ENCODE measurements around the gene ADAM10. TPM values are rescaled to one million over a fixed set of nuclear protein-coding genes. Genes with fewer than 3 reads are reported as not detected.

Gene ADAM10
- total RNA-seq, 2 experiments from 2014 or later, result 133 to 135 TPM

GRCh38 chr15:58755956-58756355, 6.4 kb upstream of the ADAM10 start:
- ChIA-PET POLR2A (no interaction called here), CTCF (interaction anchor here (0.9 to 1.4 kb wide), 2 partner anchors 15 to 17 kb away, joined by 3 to 7 read pairs; partner anchors contain the start of gene MINDY2)
- Mint-ChIP-seq H3K4me1 (ENCODE audit: low read depth) (peaks cover 11% of the 10 kb centered on the region), H3K27me3 (ENCODE audit: low read depth) (peaks cover 2% of the 10 kb centered on the region), H3K4me3 (no peak overlapping the region), H3K9me3 (ENCODE audit: insufficient read depth) (no peaks in the 10 kb centered on the region), H3K36me3 (ENCODE audit: low read depth) (no peaks in the 10 kb centered on the region), H3K27ac (no peak overlapping the region)
- DNase-seq (peak; percentile 20), ATAC-seq (no peak)

DNA sequence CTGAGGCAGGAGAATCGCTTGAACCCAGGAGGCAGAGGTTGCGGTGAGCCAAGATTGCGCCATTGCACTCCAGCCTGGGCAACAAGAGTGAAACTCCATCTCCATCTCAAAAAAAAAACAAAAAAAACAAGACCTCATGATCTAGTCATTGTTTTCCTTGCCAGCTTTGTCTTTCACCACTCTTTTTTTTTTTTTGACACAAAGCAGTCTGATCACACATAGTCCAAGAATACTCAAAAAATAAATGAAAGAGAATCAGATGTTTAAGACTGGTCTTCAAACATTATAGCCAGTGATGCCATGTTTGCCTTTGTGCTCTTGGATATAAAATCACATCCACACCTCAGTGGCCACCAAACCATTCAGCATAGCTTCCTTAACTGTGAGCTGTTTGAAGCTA, 5.8 kb upstream of the ADAM10 start:
- no peaks in the 10 kb centered on the region for H3K9me3 Mint-ChIP-seq (ENCODE audit: insufficient read depth)
- no peak for ATAC-seq
- peaks cover 2% of the 10 kb centered on the region for H3K27me3 Mint-ChIP-seq (ENCODE audit: low read depth)
- no peak overlapping the region for H3K4me3 Mint-ChIP-seq
- ChIA-PET POLR2A (no interaction called here), CTCF (interaction anchor here (1.4 kb wide), 1 partner anchor 15 kb away, joined by 7 read pairs; the partner anchor contains the start of gene MINDY2)
- peak; percentile 14 for DNase-seq
- peaks cover 10% of the 10 kb centered on the region for H3K4me1 Mint-ChIP-seq (ENCODE audit: low read depth)
- no peaks in the 10 kb centered on the region for H3K36me3 Mint-ChIP-seq (ENCODE audit: low read depth)
- no peak overlapping the region for H3K27ac Mint-ChIP-seq

DNA sequence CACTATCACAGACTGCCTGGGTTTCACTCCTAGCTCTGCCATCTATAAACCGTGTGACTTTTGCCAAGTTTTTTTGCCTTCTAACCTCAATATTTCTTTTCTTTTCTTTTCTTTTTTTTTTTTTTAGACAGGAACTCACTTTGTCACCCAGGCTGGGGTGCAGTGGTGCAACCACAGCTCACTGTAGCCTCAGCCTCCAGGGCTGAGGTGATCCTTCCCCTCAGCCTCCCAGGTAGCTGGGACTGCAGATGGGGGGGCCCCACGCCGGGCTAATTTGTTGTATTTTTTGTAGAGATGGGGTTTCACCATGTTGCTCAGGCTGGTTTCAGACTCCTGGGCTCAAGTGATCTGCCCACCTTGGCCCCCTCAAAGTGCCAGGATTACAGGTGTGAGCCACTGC, 3.2 kb upstream of the ADAM10 start:
- ATAC-seq (no peak), DNase-seq (peak; percentile 55)
- Mint-ChIP-seq H3K4me3 (no peak overlapping the region), H3K27ac (no peak overlapping the region), H3K36me3 (ENCODE audit: low read depth) (peaks cover 10% of the 10 kb centered on the region), H3K4me1 (ENCODE audit: low read depth) (peaks cover 19% of the 10 kb centered on the region), H3K9me3 (ENCODE audit: insufficient read depth) (no peaks in the 10 kb centered on the region), H3K27me3 (ENCODE audit: low read depth) (no peaks in the 10 kb centered on the region)
- POLR2A ChIA-PET, result interaction anchor here (0.7 kb wide), 1 partner anchor 278 kb away, joined by 3 read pairs; no protein-coding TSS in a partner anchor
- CTCF ChIA-PET, result interaction anchor here (1.4 kb wide), 1 partner anchor 18 kb away, joined by 4 read pairs; no protein-coding TSS in a partner anchor

- Mint-ChIP-seq H3K36me3 (ENCODE audit: low read depth) (peaks cover 25% of the 10 kb centered on the region), H3K9me3 (ENCODE audit: insufficient read depth) (no peaks in the 10 kb centered on the region), H3K4me1 (ENCODE audit: low read depth) (peaks cover 42% of the 10 kb centered on the region), H3K4me3 (peak overlapping the region; percentile 100), H3K27me3 (ENCODE audit: low read depth) (no peaks in the 10 kb centered on the region), H3K27ac (peak overlapping the region; percentile 96)
- peak; percentile 39 for ATAC-seq
- peak; percentile 62 for DNase-seq
- POLR2A ChIA-PET, result interaction anchor here (0.5 to 2.1 kb wide), 10 partner anchors 10 to 970 kb away, joined by 3 to 28 read pairs (median 3); partner anchors contain the start of gene MINDY2
- CTCF ChIA-PET, result interaction anchor here (1.2 to 2.5 kb wide), 4 partner anchors 11 to 150 kb away, joined by 3 to 32 read pairs (median 9); partner anchors contain the start of gene MINDY2
Measured at GRCh38 chr15:58748852-58749531, 515 bp downstream of the ADAM10 start.

DNA sequence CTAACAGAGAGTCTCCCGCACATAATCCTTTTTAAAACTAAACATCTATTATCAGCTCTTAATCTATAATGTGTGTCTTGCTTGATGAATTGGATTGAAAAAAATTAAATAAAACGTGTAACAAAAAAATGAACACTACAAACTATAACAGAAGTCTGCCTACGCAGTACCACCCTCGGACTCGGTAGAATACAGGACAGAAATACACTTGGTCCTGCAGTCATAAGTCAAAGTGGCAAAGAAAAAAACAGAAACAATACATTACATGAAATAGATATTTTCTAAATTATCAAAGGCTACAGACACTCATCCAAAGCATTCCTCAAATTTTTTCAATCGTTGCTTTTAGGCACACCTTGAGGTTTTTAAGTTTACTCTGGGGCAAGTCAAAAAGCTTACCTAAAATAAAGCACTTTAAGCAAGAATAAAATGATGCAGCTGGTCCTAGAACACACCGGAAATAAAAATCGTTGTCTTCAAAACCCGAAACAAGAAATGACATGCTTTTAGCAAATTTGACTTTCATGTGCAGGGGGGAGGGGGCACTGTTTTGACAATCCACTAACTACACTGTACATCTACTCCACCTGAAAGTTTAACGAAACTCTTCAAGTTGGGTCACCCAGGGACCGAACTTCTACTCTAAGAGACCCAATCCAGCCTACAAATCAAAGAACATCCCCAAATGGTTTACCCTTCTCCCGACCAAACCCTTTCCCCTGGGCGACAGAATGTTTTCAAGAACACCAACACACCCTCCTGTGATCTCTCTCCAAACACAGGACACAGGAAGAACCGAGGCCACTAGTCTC, 1.3 kb downstream of the ADAM10 start:
- Mint-ChIP-seq H3K4me3 (peak overlapping the region; percentile 100), H3K27me3 (ENCODE audit: low read depth) (no peaks in the 10 kb centered on the region)

DNA sequence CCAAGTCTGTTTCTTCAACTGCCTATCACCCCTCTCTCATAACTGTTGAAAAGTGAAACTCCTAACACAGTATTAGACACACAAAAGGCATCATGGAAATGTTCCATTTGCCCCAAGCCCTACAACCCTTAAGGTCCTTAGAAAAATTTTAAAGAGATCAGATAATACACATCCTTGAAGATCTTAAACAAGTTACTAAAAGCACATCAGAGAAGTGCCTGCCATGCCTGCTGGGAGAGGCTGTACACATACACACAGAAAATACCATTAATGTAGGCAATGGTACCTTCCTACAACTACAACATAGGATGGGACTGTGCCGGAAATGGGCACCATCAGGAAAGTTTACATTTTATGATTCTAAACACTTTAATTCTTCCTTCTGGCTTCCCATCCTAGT, 3.3 kb downstream of the ADAM10 start:
- no peak overlapping the region for H3K27ac Mint-ChIP-seq
- DNase-seq (no peak), ATAC-seq (no peak)
- H3K4me3 Mint-ChIP-seq, result no peak overlapping the region
- peaks cover 57% of the 10 kb centered on the region for H3K4me1 Mint-ChIP-seq (ENCODE audit: low read depth)
- peaks cover 29% of the 10 kb centered on the region for H3K36me3 Mint-ChIP-seq (ENCODE audit: low read depth)
- ChIA-PET POLR2A (no interaction called here), CTCF (interaction anchor here (1.5 to 1.9 kb wide), 3 partner anchors 7 to 518 kb away, joined by 3 to 10 read pairs (median 6); no protein-coding TSS in a partner anchor)
- H3K27me3 Mint-ChIP-seq (ENCODE audit: low read depth), result no peaks in the 10 kb centered on the region
- H3K9me3 Mint-ChIP-seq (ENCODE audit: insufficient read depth), result no peaks in the 10 kb centered on the region

More for the DNA sequence above, 1.3 kb downstream of the ADAM10 start:
- DNase-seq (peak; percentile 62), ATAC-seq (no peak)
- Mint-ChIP-seq H3K27ac (peak overlapping the region; percentile 96), H3K9me3 (ENCODE audit: insufficient read depth) (no peaks in the 10 kb centered on the region), H3K4me1 (ENCODE audit: low read depth) (peaks cover 46% of the 10 kb centered on the region), H3K36me3 (ENCODE audit: low read depth) (peaks cover 25% of the 10 kb centered on the region)
- ChIA-PET POLR2A (interaction anchor here (1.0 to 2.1 kb wide), 3 partner anchors 22 to 231 kb away, joined by 3 to 10 read pairs (median 3); partner anchors contain the start of gene MINDY2), CTCF (interaction anchor here (1.5 to 1.9 kb wide), 3 partner anchors 23 to 231 kb away, joined by 3 to 8 read pairs (median 6); partner anchors contain the start of gene MINDY2)

GRCh38 chr15:58742819-58743502, 6.5 kb downstream of the ADAM10 start:
- no peaks in the 10 kb centered on the region for H3K9me3 Mint-ChIP-seq (ENCODE audit: insufficient read depth)
- no peak for ATAC-seq
- peaks cover 56% of the 10 kb centered on the region for H3K4me1 Mint-ChIP-seq (ENCODE audit: low read depth)
- POLR2A ChIA-PET, result no interaction called here
- peaks cover 24% of the 10 kb centered on the region for H3K36me3 Mint-ChIP-seq (ENCODE audit: low read depth)
- no peaks in the 10 kb centered on the region for H3K27me3 Mint-ChIP-seq (ENCODE audit: low read depth)
- no peak overlapping the region for H3K4me3 Mint-ChIP-seq
- CTCF ChIA-PET, result interaction anchor here (0.9 to 1.2 kb wide), 2 partner anchors 23 to 28 kb away, joined by 3 to 4 read pairs; partner anchors contain the start of gene MINDY2
- H3K27ac Mint-ChIP-seq, result no peak overlapping the region
- DNase-seq, result no peak

- ATAC-seq, result no peak
- CTCF ChIA-PET, result interaction anchor here (0.9 to 1.2 kb wide), 2 partner anchors 22 to 28 kb away, joined by 3 to 4 read pairs; partner anchors contain the start of gene MINDY2
Measured at GRCh38 chr15:58742022-58742813, 7.3 kb downstream of the ADAM10 start.

GRCh38 chr15:58741032-58741431, 8.5 kb downstream of the ADAM10 start:
- ChIA-PET CTCF (no interaction called here), POLR2A (no interaction called here)
- Mint-ChIP-seq H3K36me3 (ENCODE audit: low read depth) (peaks cover 22% of the 10 kb centered on the region), H3K4me3 (no peak overlapping the region), H3K27me3 (ENCODE audit: low read depth) (no peaks in the 10 kb centered on the region), H3K9me3 (ENCODE audit: insufficient read depth) (no peaks in the 10 kb centered on the region), H3K4me1 (ENCODE audit: low read depth) (peaks cover 53% of the 10 kb centered on the region), H3K27ac (no peak overlapping the region)
- ATAC-seq, result no peak
- no peak for DNase-seq

More at GRCh38 chr15:58742022-58742813, 7.3 kb downstream of the ADAM10 start:
- Mint-ChIP-seq H3K4me3 (no peak overlapping the region), H3K27ac (no peak overlapping the region), H3K36me3 (ENCODE audit: low read depth) (peaks cover 21% of the 10 kb centered on the region), H3K27me3 (ENCODE audit: low read depth) (no peaks in the 10 kb centered on the region), H3K9me3 (ENCODE audit: insufficient read depth) (no peaks in the 10 kb centered on the region), H3K4me1 (ENCODE audit: low read depth) (peaks cover 56% of the 10 kb centered on the region)
- POLR2A ChIA-PET, result interaction anchor here (0.6 kb wide), 1 partner anchor 52 kb away, joined by 3 read pairs; no protein-coding TSS in a partner anchor
- no peak for DNase-seq

- H3K9me3 Mint-ChIP-seq (ENCODE audit: insufficient read depth), result no peaks in the 10 kb centered on the region
Measured at GRCh38 chr15:58740436-58740835, 9.1 kb downstream of the ADAM10 start.

More at GRCh38 chr15:58740436-58740835, 9.1 kb downstream of the ADAM10 start:
- DNase-seq (no peak), ATAC-seq (no peak)
- CTCF ChIA-PET, result no interaction called here
- no peak overlapping the region for H3K27ac Mint-ChIP-seq
- H3K36me3 Mint-ChIP-seq (ENCODE audit: low read depth), result peaks cover 21% of the 10 kb centered on the region
- no peaks in the 10 kb centered on the region for H3K27me3 Mint-ChIP-seq (ENCODE audit: low read depth)
- H3K4me1 Mint-ChIP-seq (ENCODE audit: low read depth), result peaks cover 52% of the 10 kb centered on the region
- no peak overlapping the region for H3K4me3 Mint-ChIP-seq
- POLR2A ChIA-PET, result no interaction called here

Data from activated CD8-positive, alpha-beta T cell treated with anti-CD3 and anti-CD28 coated beads, Interleukin-2, amount 10 ng/mL, durations not matched to agents 7 days and 5 days (primary cell).